Endothelial cell of umbilical vein (primary cell): Measurements from ENCODE around the gene BUB1B.

ENCODE experiments used
- EZH2 ChIP-seq: IDR thresholded peaks from 2 replicates; pipeline ENCODE4 v1.6.1; 2012; ENCODE audit warnings: borderline replicate concordance, low read depth, mild to moderate bottlenecking, moderate library complexity, low read length, inconsistent platforms; ENCODE audit not compliant: severe bottlenecking
- FOS ChIP-seq: IDR thresholded peaks from 2 replicates; pipeline ENCODE4 v1.6.1; 2011; ENCODE audit warnings: mild to moderate bottlenecking, low read length, moderate library complexity, borderline replicate concordance; ENCODE audit not compliant: insufficient read depth
- GATA2 ChIP-seq: IDR thresholded peaks from 2 replicates; pipeline ENCODE4 v1.7.0; 2011; ENCODE audit warnings: low read depth, mild to moderate bottlenecking, moderate library complexity, mixed read lengths, low read length; ENCODE audit not compliant: insufficient read length, insufficient read depth
- POLR2A ChIP-seq: IDR thresholded peaks from 2 replicates; pipeline ENCODE4 v1.6.1; 2012; ENCODE audit warnings: low read depth, mild to moderate bottlenecking, control low read depth, low read length
- TF ChIP-seq, protein P1 (sequence below): IDR thresholded peaks from 2 replicates; pipeline ENCODE4 v1.6.1; 2011; ENCODE audit not compliant: insufficient read depth, insufficient read length
- TF ChIP-seq, protein P2 (sequence below), 2 donors: IDR thresholded peaks; 1 replicate in 1 of 2; 2 replicates in 1 of 2; pipeline ENCODE4 v1.5.1; 2011; ENCODE audit warnings: low read length in 2 of 2, mild to moderate bottlenecking in 2 of 2, moderate library complexity in 2 of 2, control low read depth in 1 of 2, inconsistent platforms in 1 of 2, low read depth in 1 of 2; ENCODE audit not compliant: insufficient read depth in 1 of 2; ENCODE audit errors: extremely low read depth in 1 of 2

DNA sequence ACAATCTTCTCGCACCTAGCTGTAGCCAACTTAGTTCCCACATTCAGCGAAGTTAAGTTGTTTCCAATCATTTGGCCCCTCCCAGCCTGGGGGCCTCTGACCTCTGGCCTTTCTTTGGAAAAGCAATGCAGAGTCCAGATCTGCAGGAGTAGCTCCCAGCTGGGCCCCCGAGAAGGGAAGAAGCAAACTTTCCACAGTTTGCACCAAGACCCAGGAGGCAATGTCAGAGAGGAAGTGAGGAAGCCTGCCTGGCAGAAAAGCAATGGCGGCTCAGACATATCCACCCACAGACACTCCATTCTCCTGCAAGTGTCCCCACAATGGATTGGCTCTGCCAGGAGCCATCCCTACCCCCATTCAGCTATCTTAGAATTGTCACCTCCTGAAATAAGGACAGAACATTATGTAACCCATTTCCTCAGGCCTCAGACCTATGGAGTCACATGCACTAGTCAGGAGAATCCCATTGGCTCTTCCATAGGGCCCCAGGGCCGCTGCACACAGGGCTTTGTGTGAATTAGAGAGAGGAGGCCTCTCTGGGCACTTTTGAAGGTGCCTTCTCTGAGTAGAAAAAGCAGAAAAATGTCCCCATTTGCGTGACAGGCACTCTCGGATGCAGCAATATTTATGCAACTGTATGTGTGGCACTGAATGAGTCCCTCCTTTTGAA is 3.0 kb upstream of the BUB1B start:
- TF ChIP-seq, protein P1, sequence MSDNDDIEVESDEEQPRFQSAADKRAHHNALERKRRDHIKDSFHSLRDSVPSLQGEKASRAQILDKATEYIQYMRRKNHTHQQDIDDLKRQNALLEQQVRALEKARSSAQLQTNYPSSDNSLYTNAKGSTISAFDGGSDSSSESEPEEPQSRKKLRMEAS: no peak
- TF ChIP-seq EZH2 (no peak), POLR2A (no peak), GATA2 (no peak), FOS (no peak)
- TF ChIP-seq, protein P2, sequence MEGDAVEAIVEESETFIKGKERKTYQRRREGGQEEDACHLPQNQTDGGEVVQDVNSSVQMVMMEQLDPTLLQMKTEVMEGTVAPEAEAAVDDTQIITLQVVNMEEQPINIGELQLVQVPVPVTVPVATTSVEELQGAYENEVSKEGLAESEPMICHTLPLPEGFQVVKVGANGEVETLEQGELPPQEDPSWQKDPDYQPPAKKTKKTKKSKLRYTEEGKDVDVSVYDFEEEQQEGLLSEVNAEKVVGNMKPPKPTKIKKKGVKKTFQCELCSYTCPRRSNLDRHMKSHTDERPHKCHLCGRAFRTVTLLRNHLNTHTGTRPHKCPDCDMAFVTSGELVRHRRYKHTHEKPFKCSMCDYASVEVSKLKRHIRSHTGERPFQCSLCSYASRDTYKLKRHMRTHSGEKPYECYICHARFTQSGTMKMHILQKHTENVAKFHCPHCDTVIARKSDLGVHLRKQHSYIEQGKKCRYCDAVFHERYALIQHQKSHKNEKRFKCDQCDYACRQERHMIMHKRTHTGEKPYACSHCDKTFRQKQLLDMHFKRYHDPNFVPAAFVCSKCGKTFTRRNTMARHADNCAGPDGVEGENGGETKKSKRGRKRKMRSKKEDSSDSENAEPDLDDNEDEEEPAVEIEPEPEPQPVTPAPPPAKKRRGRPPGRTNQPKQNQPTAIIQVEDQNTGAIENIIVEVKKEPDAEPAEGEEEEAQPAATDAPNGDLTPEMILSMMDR (IDR thresholded peaks at IDR 0.05; ENCODE audit: extremely low read depth in 1 of 2, insufficient read depth in 1 of 2, low read depth in 1 of 2, low read length in 2 of 2): no peak
